C4-2B (cell line): Measurements from ENCODE around the gene NBAS.

Experiments used
- H3K27ac ChIP-seq: fragments of 450-650 bp; 2 replicates; pipeline ENCODE4 v1.5.1; 2017
- ZFX ChIP-seq: fragments of 450-650 bp; IDR thresholded peaks from 2 replicates; pipeline ENCODE4 v1.6.1; 2017
- TF ChIP-seq, protein P1 (sequence below): fragments of 450-650 bp; conservative IDR thresholded peaks from 2 replicates; pipeline ENCODE4 v1.5.1; 2017; ENCODE audit warnings: mild to moderate bottlenecking

The NBAS gene

DNA sequence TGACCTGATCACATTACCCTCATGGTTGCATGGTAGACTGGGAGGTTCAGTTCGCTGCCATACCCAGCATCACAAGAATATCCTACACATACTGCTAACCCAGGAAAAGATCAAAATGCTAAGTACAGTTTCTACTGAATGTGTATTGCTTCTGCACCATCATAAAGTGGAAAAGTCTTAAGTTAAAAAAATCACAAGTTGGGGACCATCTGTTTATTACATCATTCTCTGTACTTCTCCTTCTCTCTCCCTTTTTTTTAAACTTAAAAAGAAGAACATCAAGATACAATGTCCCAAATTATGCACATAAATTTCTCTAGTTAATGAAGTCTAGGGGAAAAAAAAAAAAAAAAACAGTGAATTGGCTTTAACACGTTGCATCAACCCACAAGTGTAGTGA, 43.3 kb downstream of the NBAS start:
- no peak overlapping the region for H3K27ac ChIP-seq
- TF ChIP-seq, protein P1, sequence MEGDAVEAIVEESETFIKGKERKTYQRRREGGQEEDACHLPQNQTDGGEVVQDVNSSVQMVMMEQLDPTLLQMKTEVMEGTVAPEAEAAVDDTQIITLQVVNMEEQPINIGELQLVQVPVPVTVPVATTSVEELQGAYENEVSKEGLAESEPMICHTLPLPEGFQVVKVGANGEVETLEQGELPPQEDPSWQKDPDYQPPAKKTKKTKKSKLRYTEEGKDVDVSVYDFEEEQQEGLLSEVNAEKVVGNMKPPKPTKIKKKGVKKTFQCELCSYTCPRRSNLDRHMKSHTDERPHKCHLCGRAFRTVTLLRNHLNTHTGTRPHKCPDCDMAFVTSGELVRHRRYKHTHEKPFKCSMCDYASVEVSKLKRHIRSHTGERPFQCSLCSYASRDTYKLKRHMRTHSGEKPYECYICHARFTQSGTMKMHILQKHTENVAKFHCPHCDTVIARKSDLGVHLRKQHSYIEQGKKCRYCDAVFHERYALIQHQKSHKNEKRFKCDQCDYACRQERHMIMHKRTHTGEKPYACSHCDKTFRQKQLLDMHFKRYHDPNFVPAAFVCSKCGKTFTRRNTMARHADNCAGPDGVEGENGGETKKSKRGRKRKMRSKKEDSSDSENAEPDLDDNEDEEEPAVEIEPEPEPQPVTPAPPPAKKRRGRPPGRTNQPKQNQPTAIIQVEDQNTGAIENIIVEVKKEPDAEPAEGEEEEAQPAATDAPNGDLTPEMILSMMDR, result no peak

DNA sequence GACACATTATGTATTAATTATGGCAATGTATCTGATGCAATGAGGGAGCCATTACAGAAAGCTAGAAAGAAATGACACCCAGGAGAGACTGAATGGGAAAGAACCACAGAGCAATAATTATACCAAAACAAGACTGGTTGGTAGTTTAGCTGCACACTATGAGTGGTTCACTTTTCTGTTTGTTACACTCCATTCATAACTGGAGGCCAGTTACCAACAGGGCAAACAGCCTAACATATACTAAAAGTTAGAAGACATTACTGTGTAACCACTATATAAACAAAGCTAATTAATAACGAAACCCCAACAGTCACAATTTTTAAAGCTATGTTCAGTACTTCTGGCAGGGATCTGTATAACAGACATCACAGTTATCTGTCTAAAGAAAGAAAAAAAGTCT, 49.4 kb downstream of the NBAS start:
- H3K27ac ChIP-seq, result no peak overlapping the region
- TF ChIP-seq ZFX, result no peak
- TF ChIP-seq, protein P1, result no peak

DNA sequence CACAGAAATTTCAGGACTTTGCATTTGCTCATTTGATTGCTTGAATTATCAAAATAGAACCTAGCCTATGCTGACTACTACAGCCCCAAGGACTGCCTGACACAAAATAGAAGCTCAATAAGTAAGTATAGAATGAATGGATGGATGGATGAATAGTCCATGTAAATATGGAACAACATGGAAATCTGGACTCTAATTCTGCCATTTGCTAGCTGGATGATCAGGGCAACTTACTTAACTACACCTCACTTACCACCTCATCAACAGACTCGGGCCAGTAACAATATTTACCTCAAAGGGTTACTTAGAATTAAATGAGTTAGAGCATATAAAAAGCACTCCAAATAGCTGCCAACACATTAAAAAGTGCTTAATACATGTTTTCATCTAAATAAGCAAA, 50.6 kb downstream of the NBAS start:
- H3K27ac ChIP-seq, result no peak overlapping the region
- TF ChIP-seq ZFX, result no peak
- TF ChIP-seq, protein P1, result no peak

DNA sequence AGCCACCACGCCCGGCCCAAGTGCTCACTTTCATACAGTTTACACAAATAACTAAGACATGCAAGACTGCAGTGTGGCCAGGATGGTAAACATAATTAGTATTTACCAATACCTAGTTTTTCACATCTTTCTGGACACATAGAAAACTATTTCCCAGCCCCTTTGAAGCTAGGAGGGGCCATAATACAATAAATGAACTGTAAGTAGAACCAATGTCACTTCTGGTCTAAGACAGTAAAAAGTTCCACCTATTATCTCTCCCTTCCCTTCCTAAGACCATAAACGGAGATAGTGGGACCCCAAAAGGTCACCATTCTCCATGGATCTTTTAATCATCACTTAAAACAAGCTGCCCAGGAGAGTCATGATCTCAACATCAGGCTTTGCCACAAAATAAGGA, 51.0 kb downstream of the NBAS start:
- no peak overlapping the region for H3K27ac ChIP-seq
- TF ChIP-seq, protein P1, result no peak
- no peak for TF ChIP-seq ZFX

DNA sequence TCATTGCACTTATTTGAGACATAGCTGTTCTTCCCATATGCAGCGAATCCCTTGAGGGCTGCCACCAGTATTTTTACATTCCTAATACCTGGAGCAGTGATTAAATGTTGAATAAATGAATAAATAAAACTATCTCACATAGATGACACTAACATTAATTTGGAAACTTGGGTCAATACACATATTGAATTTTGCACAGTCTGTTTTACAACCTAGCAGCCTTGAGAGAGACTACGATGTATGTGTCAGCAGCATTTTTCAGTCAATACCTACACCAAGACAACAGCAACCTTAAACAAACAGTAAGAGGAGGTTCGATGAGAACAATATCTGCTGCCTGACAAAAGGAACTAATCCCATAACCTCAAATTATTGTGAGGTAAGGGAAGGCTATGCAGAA, 53.4 kb downstream of the NBAS start:
- no peak for TF ChIP-seq ZFX
- TF ChIP-seq, protein P1, result no peak
- no peak overlapping the region for H3K27ac ChIP-seq

DNA sequence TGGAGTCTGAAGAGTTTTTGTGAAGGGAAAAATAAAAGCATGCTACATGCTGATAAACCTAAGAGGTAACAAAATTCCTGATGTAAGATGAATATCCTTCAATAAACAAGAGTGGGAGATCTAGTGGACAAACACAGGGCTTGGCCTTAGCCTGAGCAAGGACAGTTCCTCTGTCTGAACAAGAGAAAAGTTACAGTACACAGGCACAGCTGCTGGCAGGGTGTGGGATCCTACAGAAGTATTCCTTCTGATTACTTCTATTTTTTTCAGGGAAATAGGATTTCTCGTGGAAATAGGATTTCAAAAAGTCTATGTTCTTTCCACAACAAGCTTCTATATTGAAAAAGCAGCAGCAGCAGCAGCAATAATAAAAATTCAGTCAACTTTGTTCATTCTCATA, 54.1 kb downstream of the NBAS start:
- H3K27ac ChIP-seq, result no peak overlapping the region
- TF ChIP-seq, protein P1, result no peak
- TF ChIP-seq ZFX, result no peak

DNA sequence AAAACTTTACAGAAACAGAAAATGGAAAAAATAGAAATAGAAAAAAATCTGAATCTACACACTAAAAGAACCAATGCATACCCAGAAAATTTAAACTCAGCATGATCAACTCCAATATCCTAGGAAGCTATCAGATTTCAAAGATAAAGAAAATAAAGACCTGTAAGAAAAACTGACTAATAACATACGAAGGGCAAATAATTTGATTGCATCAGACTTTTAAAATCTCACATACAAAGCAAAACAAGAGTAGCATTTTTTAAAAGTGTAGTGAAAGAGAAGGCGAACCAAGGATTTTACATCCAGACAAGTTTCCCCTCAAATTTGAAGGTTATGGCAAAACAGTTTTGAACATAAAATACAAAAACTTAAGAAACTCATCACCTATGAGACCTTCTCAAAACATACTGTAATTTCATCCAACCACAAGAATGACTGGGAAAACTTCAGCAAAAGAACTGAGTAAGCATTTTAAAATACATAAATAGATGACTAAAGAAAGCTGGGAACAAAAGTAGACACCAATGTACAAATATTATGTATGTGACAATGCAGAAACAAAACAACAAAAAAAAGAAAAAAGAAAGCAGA, 54.8 kb downstream of the NBAS start:
- TF ChIP-seq, protein P1, result no peak
- TF ChIP-seq ZFX, result no peak
- H3K27ac ChIP-seq, result no peak overlapping the region
